ENCODE results near the gene RGS3. TPM values are rescaled to one million over a fixed set of nuclear protein-coding genes. Genes with fewer than 3 reads are reported as not detected.

The RGS3 gene
- total RNA-seq, 4 donors from 2014 or later: 43.9 to 122 (median 72.7) TPM

GRCh38 chr9:113497051-113497450 lies 33.5 kb downstream of the RGS3 start:
- ATAC-seq: no peak
- Histone ChIP-seq H3K9me3 (no peaks in the 10 kb centered on the region), H3K27ac (no peak overlapping the region), H3K4me3 (no peak overlapping the region), H3K27me3 (no peaks in the 10 kb centered on the region), H3K36me3 (peaks cover 0 to 29% of the 10 kb centered on the region in 2 donors), H3K4me1 (peaks cover 4 to 30% (median 14%) of the 10 kb centered on the region in 3 donors)
- 100% methylated on average over 2 of the region's 9 CpGs; no CpG with 5 or more reads in 1 of the 2 donors for WGBS, 2 donors (ENCODE audit: low coverage in 1 of 2)
- TF ChIP-seq CTCF (IDR thresholded peaks at IDR 0.05): no peak
- TF ChIP-seq EP300 (IDR thresholded peaks at IDR 0.05): no peak
- TF ChIP-seq POLR2A (IDR thresholded peaks at IDR 0.05): no peak
- no peak for TF ChIP-seq POLR2AphosphoS5 (IDR thresholded peaks at IDR 0.05)

GRCh38 chr9:113499153-113499875 lies 35.8 kb downstream of the RGS3 start:
- Histone ChIP-seq H3K27ac (peak overlapping the region in 1 of 4 donors; percentile 56), H3K36me3 (peaks cover 0 to 34% of the 10 kb centered on the region in 2 donors), H3K4me3 (no peak overlapping the region), H3K27me3 (no peaks in the 10 kb centered on the region), H3K9me3 (no peaks in the 10 kb centered on the region), H3K4me1 (peaks cover 0 to 23% (median 0%) of the 10 kb centered on the region in 3 donors)
- ATAC-seq: no peak
- no peak for TF ChIP-seq CTCF (IDR thresholded peaks at IDR 0.05)
- no peak for TF ChIP-seq EP300 (IDR thresholded peaks at IDR 0.05)
- no peak for TF ChIP-seq POLR2A (IDR thresholded peaks at IDR 0.05)
- TF ChIP-seq POLR2AphosphoS5 (IDR thresholded peaks at IDR 0.05): no peak
- WGBS, 2 donors (ENCODE audit: low coverage in 1 of 2): 92 to 94% methylated on average over 5 to 7 of the region's 10 CpGs

- 72 to 92% methylated on average over 2 to 3 of the region's 5 CpGs for WGBS, 2 donors (ENCODE audit: low coverage in 1 of 2)
- no peak for ATAC-seq
- peaks cover 0 to 40% of the 10 kb centered on the region in 2 donors for H3K36me3 ChIP-seq
- H3K9me3 ChIP-seq: no peaks in the 10 kb centered on the region
- no peak overlapping the region for H3K4me3 ChIP-seq
- H3K27ac ChIP-seq: peak overlapping the region in 3 of 4 donors; percentile 56 to 58 (median 57)
- no peaks in the 10 kb centered on the region for H3K27me3 ChIP-seq
- peaks cover 0 to 24% (median 0%) of the 10 kb centered on the region in 3 donors for H3K4me1 ChIP-seq
- TF ChIP-seq POLR2AphosphoS5 (IDR thresholded peaks at IDR 0.05): no peak
- TF ChIP-seq CTCF (IDR thresholded peaks at IDR 0.05): no peak
- no peak for TF ChIP-seq POLR2A (IDR thresholded peaks at IDR 0.05)
- TF ChIP-seq EP300 (IDR thresholded peaks at IDR 0.05): no peak
Measured at GRCh38 chr9:113499876-113500497, 36.5 kb downstream of the RGS3 start.

GRCh38 chr9:113501129-113501686 lies 37.7 kb downstream of the RGS3 start:
- H3K36me3 ChIP-seq: peaks cover 0 to 53% of the 10 kb centered on the region in 2 donors
- no peaks in the 10 kb centered on the region for H3K27me3 ChIP-seq
- peak overlapping the region; percentile 11 to 41 for H3K4me3 ChIP-seq
- TF ChIP-seq EP300 (IDR thresholded peaks at IDR 0.05) (no peak), POLR2A (IDR thresholded peaks at IDR 0.05) (no peak), POLR2AphosphoS5 (IDR thresholded peaks at IDR 0.05) (peak; percentile 33)
- WGBS, 2 donors (ENCODE audit: low coverage in 1 of 2): 58% methylated on average over 6 of the region's 20 CpGs; no CpG with 5 or more reads in 1 of the 2 donors
- peaks cover 0 to 27% (median 0%) of the 10 kb centered on the region in 3 donors for H3K4me1 ChIP-seq
- H3K9me3 ChIP-seq: no peaks in the 10 kb centered on the region
- peak; percentile 67 for ATAC-seq
- H3K27ac ChIP-seq: peak overlapping the region in 3 of 4 donors; percentile 50 to 58 (median 56)

GRCh38 chr9:113501852-113502251 lies 38.3 kb downstream of the RGS3 start:
- H3K27ac ChIP-seq: peak overlapping the region in 3 of 4 donors; percentile 50 to 58 (median 56)
- no peaks in the 10 kb centered on the region for H3K9me3 ChIP-seq
- 100% methylated on average over 1 of the region's 5 CpGs; no CpG with 5 or more reads in 1 of the 2 donors for WGBS, 2 donors (ENCODE audit: low coverage in 1 of 2)
- no peak for TF ChIP-seq POLR2A (IDR thresholded peaks at IDR 0.05)
- no peak for TF ChIP-seq CTCF (IDR thresholded peaks at IDR 0.05)
- no peak for TF ChIP-seq POLR2AphosphoS5 (IDR thresholded peaks at IDR 0.05)
- TF ChIP-seq EP300 (IDR thresholded peaks at IDR 0.05): no peak
- peaks cover 0 to 59% of the 10 kb centered on the region in 2 donors for H3K36me3 ChIP-seq
- ATAC-seq: no peak
- no peaks in the 10 kb centered on the region for H3K27me3 ChIP-seq
- H3K4me3 ChIP-seq: peak overlapping the region; percentile 11 to 41
- H3K4me1 ChIP-seq: peaks cover 0 to 31% (median 0%) of the 10 kb centered on the region in 3 donors

All from gastroesophageal sphincter (tissue), 4 donors.